AG09319 (cell line): Measurements from ENCODE around the gene PARP6.
"Not testable (repeated sequence)": the region's sequence is repeated elsewhere in the genome, so short reads cannot be mapped to it uniquely, and the experiment has no call there.

Experiments
- DNase-seq: peaks from one replicate; pipeline ENCODE4 v3.0.0-alpha.2; 2010; ENCODE audit warnings: low read depth; ENCODE audit errors: extremely low read depth
- CTCF ChIP-seq: IDR thresholded peaks from 2 replicates; pipeline ENCODE4 v1.5.1; 2011; ENCODE audit warnings: low read depth, mild to moderate bottlenecking, inconsistent platforms, low read length, moderate library complexity

The PARP6 gene

GRCh38 chr15:72276326-72276700 is 4.0 kb upstream of the PARP6 start:
- no peak for DNase-seq
- TF ChIP-seq CTCF = no peak

- not testable (repeated sequence) for DNase-seq
Measured at GRCh38 chr15:72275635-72276325, 3.4 kb upstream of the PARP6 start.

GRCh38 chr15:72272997-72273352 is 621 bp upstream of the PARP6 start:
- no peak for TF ChIP-seq CTCF
- DNase-seq = no peak

GRCh38 chr15:72271895-72272212 is 500 bp downstream of the PARP6 start:
- DNase-seq = no peak
- TF ChIP-seq CTCF = no peak

GRCh38 chr15:72271221-72271620 is 1.1 kb downstream of the PARP6 start:
- no peak for TF ChIP-seq CTCF
- no peak for DNase-seq

- no peak for DNase-seq
Measured at GRCh38 chr15:72269739-72270138, 2.6 kb downstream of the PARP6 start.

GRCh38 chr15:72265031-72265430 is 7.3 kb downstream of the PARP6 start:
- DNase-seq = no peak
- no peak for TF ChIP-seq CTCF

More at GRCh38 chr15:72269739-72270138, 2.6 kb downstream of the PARP6 start:
- no peak for TF ChIP-seq CTCF

- TF ChIP-seq CTCF = no peak
- DNase-seq = no peak
Measured at GRCh38 chr15:72252663-72253299, 19.6 kb downstream of the PARP6 start.
